Raji (cell line): ENCODE measurements around the gene CASKIN2.

Source experiments
- POLR2A ChIP-seq: IDR thresholded peaks from 2 replicates; pipeline ENCODE4 v1.6.1; 2011; ENCODE audit warnings: low read depth, low read length, control low read depth; ENCODE audit not compliant: insufficient read depth

CASKIN2 gene

GRCh38 chr17:75459590-75460267 is 55.6 kb downstream of the CASKIN2 start:
- no peak for TF ChIP-seq POLR2A

GRCh38 chr17:75459246-75459589 is 56.1 kb downstream of the CASKIN2 start:
- no peak for TF ChIP-seq POLR2A

GRCh38 chr17:75457047-75457654 is 58.2 kb downstream of the CASKIN2 start:
- TF ChIP-seq POLR2A: no peak

- TF ChIP-seq POLR2A: peak; percentile 67
Observed at GRCh38 chr17:75456417-75457046, 58.8 kb downstream of the CASKIN2 start, which contains the start of gene TMEM94. Gene TMEM94, plus strand, starts transcription at chr17:75456635. Its CDS starts 15,271 bp downstream, at chr17:75471906.

- TF ChIP-seq POLR2A: no peak
Observed at GRCh38 chr17:75456039-75456416, 59.3 kb downstream of the CASKIN2 start.

GRCh38 chr17:75454193-75454592 is 61.1 kb downstream of the CASKIN2 start:
- no peak for TF ChIP-seq POLR2A

- no peak for TF ChIP-seq POLR2A
Observed at GRCh38 chr17:75450270-75450669, 65.1 kb downstream of the CASKIN2 start.
